SH-SY5Y (cell line): ENCODE data around the gene TMEM117.

Source experiments
- GATA2 ChIP-seq: IDR thresholded peaks from 2 replicates; pipeline ENCODE4 v1.6.1; 2011; ENCODE audit warnings: mild to moderate bottlenecking, low read depth, low read length
- GATA3 ChIP-seq: IDR thresholded peaks from 2 replicates; pipeline ENCODE4 v1.6.1; 2011; ENCODE audit warnings: low read depth, mild to moderate bottlenecking, low read length, moderate library complexity

DNA sequence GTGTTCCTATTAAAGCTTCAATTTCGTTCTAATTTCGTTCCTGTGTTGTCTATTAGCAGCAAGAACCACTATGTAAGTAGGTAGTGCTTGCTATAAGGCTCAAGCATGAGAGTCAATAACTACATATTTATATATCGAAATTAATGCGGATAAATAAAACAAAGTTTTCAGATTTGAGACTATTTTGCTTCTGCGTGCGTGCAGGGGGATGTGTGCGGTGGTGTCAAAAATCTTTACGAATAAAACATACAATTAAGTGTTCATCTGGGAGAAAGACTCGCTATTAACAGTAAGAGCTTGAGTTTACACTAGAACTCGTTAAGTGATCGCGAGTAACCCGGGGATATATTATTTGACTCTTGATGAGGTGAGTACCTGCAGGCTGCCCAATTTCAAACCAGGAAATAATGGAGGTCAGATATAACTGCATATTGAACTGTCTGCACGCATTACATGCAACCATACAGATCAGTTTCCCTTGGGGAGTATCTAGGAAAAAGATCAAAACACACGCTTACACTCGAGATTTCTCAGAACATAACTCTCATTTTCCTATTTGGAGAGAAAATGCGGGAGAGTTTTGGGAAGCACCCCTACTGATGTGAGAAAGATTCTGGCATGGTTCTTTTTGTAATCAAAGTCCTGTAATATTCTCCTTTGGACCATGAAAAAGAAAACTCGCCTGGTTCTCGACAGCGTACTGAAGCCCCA, 30.6 kb upstream of the TMEM117 start:
- TF ChIP-seq GATA2 (no peak), GATA3 (no peak)
